Vagina (tissue), 2 donors: Measurements from ENCODE around the gene RHO.

Experiments used
- POLR2A ChIP-seq, 2 donors: fragments of 450-650 bp; IDR thresholded peaks; one replicate each; pipeline ENCODE4 v1.6.1; 2017; ENCODE audit warnings: antibody characterized with exemption in 2 of 2, mild to moderate bottlenecking in 2 of 2, moderate library complexity in 2 of 2
- TF ChIP-seq, protein P1 (sequence below), 3 experiments: fragments of 450-650 bp in 2 of 3; fragments of 200-600 bp in 1 of 3; sonication (generic) in 1 of 3; IDR thresholded peaks; one replicate each; pipeline ENCODE4 v1.5.1; 2017 to 2019; ENCODE audit warnings: antibody characterized with exemption in 3 of 3, mild to moderate bottlenecking in 2 of 3, moderate library complexity in 2 of 3

DNA sequence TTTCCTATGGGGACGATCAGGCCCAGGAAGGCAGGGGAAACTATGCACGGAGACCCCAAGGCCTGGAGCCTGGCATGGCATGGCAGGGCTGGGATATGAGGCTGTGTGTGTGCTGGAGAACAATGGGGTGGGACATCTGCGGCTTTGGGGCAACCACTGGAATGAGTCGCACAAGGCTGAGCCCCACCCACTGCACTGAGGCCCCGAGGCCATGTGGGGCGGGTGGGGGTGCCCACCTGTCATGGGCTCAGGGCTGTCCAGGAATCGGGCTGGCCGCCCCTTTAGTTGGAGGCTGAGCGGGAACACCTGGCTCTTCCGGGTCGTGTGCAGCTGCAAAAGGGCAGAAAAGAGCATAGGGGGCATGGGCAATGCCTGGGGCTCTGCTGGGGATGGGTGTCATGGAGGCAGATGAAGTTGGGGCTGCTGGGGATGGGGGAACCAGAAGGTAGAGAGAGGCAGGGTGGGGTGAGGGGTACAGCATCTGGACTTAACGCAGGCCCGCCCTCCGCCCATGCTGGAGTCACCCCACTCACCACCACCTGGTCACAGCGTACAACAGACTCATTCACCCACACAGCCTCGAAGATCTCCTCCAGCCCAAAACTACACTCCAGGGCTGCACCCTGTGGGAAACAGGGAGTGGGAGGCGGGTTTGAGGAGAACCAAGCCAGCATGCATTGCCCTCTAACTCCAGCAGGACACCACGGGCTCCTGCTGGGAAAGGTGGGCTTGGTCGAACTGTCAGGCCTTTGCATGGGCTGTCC is 47.0 kb downstream of the RHO start:
- TF ChIP-seq, protein P1, sequence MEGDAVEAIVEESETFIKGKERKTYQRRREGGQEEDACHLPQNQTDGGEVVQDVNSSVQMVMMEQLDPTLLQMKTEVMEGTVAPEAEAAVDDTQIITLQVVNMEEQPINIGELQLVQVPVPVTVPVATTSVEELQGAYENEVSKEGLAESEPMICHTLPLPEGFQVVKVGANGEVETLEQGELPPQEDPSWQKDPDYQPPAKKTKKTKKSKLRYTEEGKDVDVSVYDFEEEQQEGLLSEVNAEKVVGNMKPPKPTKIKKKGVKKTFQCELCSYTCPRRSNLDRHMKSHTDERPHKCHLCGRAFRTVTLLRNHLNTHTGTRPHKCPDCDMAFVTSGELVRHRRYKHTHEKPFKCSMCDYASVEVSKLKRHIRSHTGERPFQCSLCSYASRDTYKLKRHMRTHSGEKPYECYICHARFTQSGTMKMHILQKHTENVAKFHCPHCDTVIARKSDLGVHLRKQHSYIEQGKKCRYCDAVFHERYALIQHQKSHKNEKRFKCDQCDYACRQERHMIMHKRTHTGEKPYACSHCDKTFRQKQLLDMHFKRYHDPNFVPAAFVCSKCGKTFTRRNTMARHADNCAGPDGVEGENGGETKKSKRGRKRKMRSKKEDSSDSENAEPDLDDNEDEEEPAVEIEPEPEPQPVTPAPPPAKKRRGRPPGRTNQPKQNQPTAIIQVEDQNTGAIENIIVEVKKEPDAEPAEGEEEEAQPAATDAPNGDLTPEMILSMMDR (IDR thresholded peaks at IDR 0.05): no peak
- TF ChIP-seq POLR2A (IDR thresholded peaks at IDR 0.05): no peak
